Epithelial cell of proximal tubule (primary cell): Measurements from ENCODE around the gene ACBD7. TPM values are rescaled to one million over a fixed set of nuclear protein-coding genes. Genes with fewer than 3 reads are reported as not detected.

Experiments used
- DNase-seq: peaks from one replicate; pipeline ENCODE4 v3.0.0-alpha.2; 2011; ENCODE audit warnings: low read depth
- H3K4me3 ChIP-seq: 2 replicates; pipeline ENCODE4 v1.5.1; 2011; ENCODE audit warnings: low read depth, mild to moderate bottlenecking, low read length
- total RNA-seq: library from RNA; depleted of rRNA; stranded (reverse); fragments of >200 nt; gene quantifications from 2 replicates; pipeline ENCODE4 v1.2.3, GENCODE V29; 2015
- TF ChIP-seq, protein P1 (sequence below): conservative IDR thresholded peaks from 2 replicates; pipeline ENCODE4 v1.5.1; 2012; ENCODE audit warnings: low read depth, mild to moderate bottlenecking, low read length

ACBD7 gene
- total RNA-seq, 1 donor from 2014 or later = 1.6 TPM

- TF ChIP-seq, protein P1, sequence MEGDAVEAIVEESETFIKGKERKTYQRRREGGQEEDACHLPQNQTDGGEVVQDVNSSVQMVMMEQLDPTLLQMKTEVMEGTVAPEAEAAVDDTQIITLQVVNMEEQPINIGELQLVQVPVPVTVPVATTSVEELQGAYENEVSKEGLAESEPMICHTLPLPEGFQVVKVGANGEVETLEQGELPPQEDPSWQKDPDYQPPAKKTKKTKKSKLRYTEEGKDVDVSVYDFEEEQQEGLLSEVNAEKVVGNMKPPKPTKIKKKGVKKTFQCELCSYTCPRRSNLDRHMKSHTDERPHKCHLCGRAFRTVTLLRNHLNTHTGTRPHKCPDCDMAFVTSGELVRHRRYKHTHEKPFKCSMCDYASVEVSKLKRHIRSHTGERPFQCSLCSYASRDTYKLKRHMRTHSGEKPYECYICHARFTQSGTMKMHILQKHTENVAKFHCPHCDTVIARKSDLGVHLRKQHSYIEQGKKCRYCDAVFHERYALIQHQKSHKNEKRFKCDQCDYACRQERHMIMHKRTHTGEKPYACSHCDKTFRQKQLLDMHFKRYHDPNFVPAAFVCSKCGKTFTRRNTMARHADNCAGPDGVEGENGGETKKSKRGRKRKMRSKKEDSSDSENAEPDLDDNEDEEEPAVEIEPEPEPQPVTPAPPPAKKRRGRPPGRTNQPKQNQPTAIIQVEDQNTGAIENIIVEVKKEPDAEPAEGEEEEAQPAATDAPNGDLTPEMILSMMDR = no peak
- DNase-seq = no peak
- H3K4me3 ChIP-seq = no peak overlapping the region
These were observed 25.2 kb upstream of the ACBD7 start for GRCh38 chr10:15113766-15114165.

GRCh38 chr10:15112657-15113056 is 24.1 kb upstream of the ACBD7 start:
- H3K4me3 ChIP-seq = no peak overlapping the region
- TF ChIP-seq, protein P1 = no peak
- no peak for DNase-seq

GRCh38 chr10:15106352-15107013 is 17.9 kb upstream of the ACBD7 start:
- DNase-seq = no peak
- H3K4me3 ChIP-seq = no peak overlapping the region
- TF ChIP-seq, protein P1 = peak; percentile 99

- DNase-seq = no peak
- TF ChIP-seq, protein P1 = no peak
- H3K4me3 ChIP-seq = no peak overlapping the region
These were observed 14.9 kb upstream of the ACBD7 start for GRCh38 chr10:15103513-15103912.

GRCh38 chr10:15099886-15100285 is 11.3 kb upstream of the ACBD7 start:
- DNase-seq = no peak
- TF ChIP-seq, protein P1 = no peak
- H3K4me3 ChIP-seq = no peak overlapping the region

DNA sequence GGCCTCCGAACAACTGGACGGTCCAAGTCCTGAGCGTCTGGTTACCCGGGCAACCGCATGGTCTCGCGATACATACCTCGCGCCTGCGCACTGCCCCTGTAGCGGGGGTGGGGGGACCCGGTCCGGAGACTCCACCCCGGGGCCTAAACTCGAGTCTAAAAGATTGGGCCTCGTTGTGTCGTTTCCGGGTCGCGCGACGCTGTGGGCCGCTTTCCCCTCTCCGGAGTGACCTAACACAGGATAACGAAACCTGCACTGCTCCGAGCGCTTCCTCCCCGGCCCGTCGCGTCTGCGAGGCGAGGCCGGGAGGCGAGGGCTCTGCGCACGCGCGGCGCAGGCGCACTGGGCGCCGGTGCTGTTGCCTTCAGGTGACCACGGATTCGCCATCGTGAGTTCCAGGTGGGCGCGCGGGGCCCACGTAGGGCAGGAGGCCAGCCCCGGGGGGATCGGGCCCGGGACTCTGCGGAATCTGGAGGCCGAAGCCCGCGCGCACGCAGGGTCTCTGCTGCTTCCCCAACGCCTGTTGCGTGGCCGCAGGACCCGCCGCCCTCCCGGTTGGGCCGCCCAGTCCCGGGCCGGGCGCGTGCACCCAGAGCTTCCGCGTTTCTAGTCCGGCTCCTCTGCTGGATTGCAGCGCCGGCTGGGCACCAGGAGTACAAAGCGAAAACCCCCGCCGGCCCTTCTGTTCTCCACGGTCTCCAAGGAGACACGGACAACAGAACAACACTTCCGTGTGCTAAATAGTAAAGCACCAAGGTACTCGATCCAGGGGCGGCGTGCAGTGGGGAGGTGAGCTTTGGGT is 8.6 kb upstream of the ACBD7 start, which contains the start of gene RPP38:
Gene RPP38, plus strand, starts transcription at position 345 of the 802 bp plus-strand sequence. CDS start 5,960 bp downstream, outside the sequence.
- TF ChIP-seq, protein P1 = no peak
- peak; percentile 50 for DNase-seq
- peak within 1 kb of the TSS; percentile 83 for H3K4me3 ChIP-seq
